Measurements from ENCODE around the gene TYW5. TPM values are rescaled to one million over a fixed set of nuclear protein-coding genes. Genes with fewer than 3 reads are reported as not detected.

Gene TYW5
- total RNA-seq, 4 donors from 2014 or later, result 6.3 to 12.2 (median 6.9) TPM

DNA sequence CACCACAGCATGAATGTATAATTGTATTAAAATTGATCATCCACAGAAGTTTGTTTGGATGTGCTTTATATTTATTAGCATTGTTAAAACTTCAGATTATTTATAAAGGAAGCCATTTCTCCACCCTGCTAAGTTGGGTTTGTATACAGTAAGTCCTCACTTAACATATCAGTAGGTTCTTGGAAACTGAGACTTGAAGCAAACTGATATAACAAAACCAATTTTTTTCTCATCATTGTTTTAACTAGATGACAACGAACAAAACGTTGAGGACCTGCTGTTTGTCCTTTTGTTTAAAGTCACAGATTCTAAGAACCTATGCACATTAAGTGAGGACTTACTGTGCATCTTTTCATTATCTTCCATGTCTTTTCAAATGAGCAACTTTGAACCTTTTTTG lies 27.1 kb downstream of the TYW5 start:
- Histone ChIP-seq H3K36me3 (peaks cover 0 to 38% (median 0%) of the 10 kb centered on the region in 3 donors), H3K4me1 (no peaks in the 10 kb centered on the region), H3K9me3 (no peaks in the 10 kb centered on the region), H3K27ac (no peak overlapping the region), H3K27me3 (no peaks in the 10 kb centered on the region), H3K4me3 (no peak overlapping the region)
- 8 to 41% methylated on average over 2 of the region's 2 CpGs for WGBS, 2 donors
- DNase-seq (ENCODE audit: low spot score in 2 of 2), result no peak
- TF ChIP-seq, protein P1, sequence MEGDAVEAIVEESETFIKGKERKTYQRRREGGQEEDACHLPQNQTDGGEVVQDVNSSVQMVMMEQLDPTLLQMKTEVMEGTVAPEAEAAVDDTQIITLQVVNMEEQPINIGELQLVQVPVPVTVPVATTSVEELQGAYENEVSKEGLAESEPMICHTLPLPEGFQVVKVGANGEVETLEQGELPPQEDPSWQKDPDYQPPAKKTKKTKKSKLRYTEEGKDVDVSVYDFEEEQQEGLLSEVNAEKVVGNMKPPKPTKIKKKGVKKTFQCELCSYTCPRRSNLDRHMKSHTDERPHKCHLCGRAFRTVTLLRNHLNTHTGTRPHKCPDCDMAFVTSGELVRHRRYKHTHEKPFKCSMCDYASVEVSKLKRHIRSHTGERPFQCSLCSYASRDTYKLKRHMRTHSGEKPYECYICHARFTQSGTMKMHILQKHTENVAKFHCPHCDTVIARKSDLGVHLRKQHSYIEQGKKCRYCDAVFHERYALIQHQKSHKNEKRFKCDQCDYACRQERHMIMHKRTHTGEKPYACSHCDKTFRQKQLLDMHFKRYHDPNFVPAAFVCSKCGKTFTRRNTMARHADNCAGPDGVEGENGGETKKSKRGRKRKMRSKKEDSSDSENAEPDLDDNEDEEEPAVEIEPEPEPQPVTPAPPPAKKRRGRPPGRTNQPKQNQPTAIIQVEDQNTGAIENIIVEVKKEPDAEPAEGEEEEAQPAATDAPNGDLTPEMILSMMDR (IDR thresholded peaks at IDR 0.05), result no peak
- TF ChIP-seq POLR2A (IDR thresholded peaks at IDR 0.05), result no peak
- no peak for TF ChIP-seq EP300 (IDR thresholded peaks at IDR 0.05)

GRCh38 chr2:199926806-199927205 lies 28.5 kb downstream of the TYW5 start:
- Histone ChIP-seq H3K4me3 (no peak overlapping the region), H3K27ac (no peak overlapping the region), H3K27me3 (no peaks in the 10 kb centered on the region), H3K4me1 (peaks cover 0 to 6% (median 0%) of the 10 kb centered on the region in 4 donors), H3K36me3 (peaks cover 0 to 29% (median 0%) of the 10 kb centered on the region in 3 donors), H3K9me3 (no peaks in the 10 kb centered on the region)
- TF ChIP-seq EP300 (IDR thresholded peaks at IDR 0.05) (no peak), POLR2A (IDR thresholded peaks at IDR 0.05) (no peak)
- TF ChIP-seq, protein P1 (IDR thresholded peaks at IDR 0.05), result no peak
- WGBS, 2 donors, result 33 to 35% methylated on average over 1 of the region's 1 CpG
- DNase-seq (ENCODE audit: low spot score in 2 of 2), result no peak

DNA sequence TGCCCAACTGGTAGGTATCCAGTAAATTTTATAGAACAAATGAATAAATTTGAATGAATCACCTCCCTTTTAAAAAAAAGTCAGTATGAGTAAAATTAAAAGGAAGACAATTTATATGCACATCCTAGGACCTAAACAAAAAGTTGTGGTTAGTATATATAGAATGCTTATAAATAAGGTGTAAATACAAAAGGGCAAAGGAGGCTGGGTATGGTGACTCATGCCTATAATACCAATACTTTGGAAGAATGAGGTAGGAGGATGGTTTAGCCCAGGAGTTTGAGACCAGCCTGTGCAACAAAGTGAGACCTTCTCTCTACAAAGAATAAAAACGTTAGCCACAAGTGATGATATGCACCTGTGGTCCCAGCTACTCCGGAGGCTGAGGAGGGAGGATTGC lies 31.4 kb downstream of the TYW5 start:
- Histone ChIP-seq H3K36me3 (peaks cover 0 to 16% (median 0%) of the 10 kb centered on the region in 3 donors), H3K4me1 (peaks cover 0 to 6% (median 0%) of the 10 kb centered on the region in 4 donors), H3K9me3 (no peaks in the 10 kb centered on the region), H3K4me3 (no peak overlapping the region), H3K27ac (no peak overlapping the region), H3K27me3 (no peaks in the 10 kb centered on the region)
- TF ChIP-seq EP300 (IDR thresholded peaks at IDR 0.05) (no peak), POLR2A (IDR thresholded peaks at IDR 0.05) (no peak)
- TF ChIP-seq, protein P1 (IDR thresholded peaks at IDR 0.05), result no peak
- no peak for DNase-seq (ENCODE audit: low spot score in 2 of 2)
- WGBS, 2 donors, result 75 to 80% methylated on average over 2 of the region's 2 CpGs

GRCh38 chr2:199922856-199923255 lies 32.4 kb downstream of the TYW5 start:
- Histone ChIP-seq H3K27me3 (no peaks in the 10 kb centered on the region), H3K9me3 (no peaks in the 10 kb centered on the region), H3K27ac (no peak overlapping the region), H3K36me3 (peaks cover 0 to 27% (median 0%) of the 10 kb centered on the region in 3 donors), H3K4me3 (no peak overlapping the region), H3K4me1 (peaks cover 0 to 6% (median 0%) of the 10 kb centered on the region in 4 donors)
- WGBS, 2 donors, result 52 to 54% methylated on average over 5 of the region's 5 CpGs
- no peak for DNase-seq (ENCODE audit: low spot score in 2 of 2)
- TF ChIP-seq, protein P1 (IDR thresholded peaks at IDR 0.05), result no peak
- TF ChIP-seq EP300 (IDR thresholded peaks at IDR 0.05) (no peak), POLR2A (IDR thresholded peaks at IDR 0.05) (no peak)

DNA sequence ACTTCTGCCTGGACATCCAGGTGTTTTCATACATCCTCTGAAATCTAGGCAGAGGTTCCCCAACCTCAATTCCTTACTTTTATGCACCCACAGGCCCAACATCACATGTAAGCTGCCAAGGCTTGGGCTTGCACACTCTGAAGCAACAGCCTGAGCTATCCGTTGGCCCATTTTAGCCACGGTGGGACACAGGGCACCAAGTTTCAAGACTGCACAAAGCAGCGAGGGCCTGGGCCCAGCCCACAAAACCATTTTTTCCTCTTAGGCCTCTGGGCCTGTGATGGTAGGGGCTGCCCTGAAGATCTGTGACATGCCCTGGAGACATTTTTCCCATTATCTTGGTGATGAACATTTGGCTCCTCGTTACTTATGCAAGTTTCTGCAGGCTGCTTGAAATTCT lies 38.3 kb downstream of the TYW5 start:
- DNase-seq (ENCODE audit: low spot score in 2 of 2), result no peak
- peaks cover 0 to 42% (median 0%) of the 10 kb centered on the region in 3 donors for H3K36me3 ChIP-seq
- H3K27me3 ChIP-seq, result no peaks in the 10 kb centered on the region
- no peak overlapping the region for H3K27ac ChIP-seq
- WGBS, 2 donors, result 94 to 100% methylated on average over 4 of the region's 4 CpGs
- peaks cover 0 to 26% (median 11%) of the 10 kb centered on the region in 4 donors for H3K4me1 ChIP-seq
- H3K9me3 ChIP-seq, result peaks cover 0 to 8% (median 0%) of the 10 kb centered on the region in 4 donors
- no peak overlapping the region for H3K4me3 ChIP-seq
- TF ChIP-seq, protein P1 (IDR thresholded peaks at IDR 0.05), result no peak
- no peak for TF ChIP-seq POLR2A (IDR thresholded peaks at IDR 0.05)
- no peak for TF ChIP-seq EP300 (IDR thresholded peaks at IDR 0.05)

Data from tibial nerve (tissue), 4 donors.